CD1c-positive myeloid dendritic cell (primary cell): ENCODE measurements around the gene ALOX15.
"Not testable (repeated sequence)": the region's sequence is repeated elsewhere in the genome, so short reads cannot be mapped to it uniquely, and the experiment has no call there.

ENCODE experiments used
- DNase-seq: peaks from one replicate; pipeline ENCODE4 v3.0.0-alpha.2; 2016; ENCODE audit errors: extremely low spot score

Gene ALOX15

GRCh38 chr17:4594931-4595684, 46.4 kb downstream of the ALOX15 start:
- peak; percentile 49 for DNase-seq

- DNase-seq, result no peak
These were observed 47.1 kb downstream of the ALOX15 start for GRCh38 chr17:4594406-4594805.

GRCh38 chr17:4593021-4593421, 48.5 kb downstream of the ALOX15 start:
- no peak for DNase-seq

GRCh38 chr17:4592240-4593005, 49.1 kb downstream of the ALOX15 start:
- no peak for DNase-seq

- peak; percentile 81 for DNase-seq
These were observed 49.9 kb downstream of the ALOX15 start for GRCh38 chr17:4591529-4591928.

- no peak for DNase-seq
These were observed 50.5 kb downstream of the ALOX15 start for GRCh38 chr17:4590981-4591453.

- DNase-seq, result not testable (repeated sequence)
These were observed 51.4 kb downstream of the ALOX15 start for GRCh38 chr17:4590042-4590441.

- no peak for DNase-seq
These were observed 52.4 kb downstream of the ALOX15 start for GRCh38 chr17:4588898-4589625.

GRCh38 chr17:4588391-4588790, 53.1 kb downstream of the ALOX15 start:
- DNase-seq, result no peak

GRCh38 chr17:4587803-4588202, 53.7 kb downstream of the ALOX15 start:
- DNase-seq, result no peak

- DNase-seq, result no peak
These were observed 54.3 kb downstream of the ALOX15 start for GRCh38 chr17:4587195-4587594.

- DNase-seq, result no peak
These were observed 55.4 kb downstream of the ALOX15 start for GRCh38 chr17:4586043-4586442.

GRCh38 chr17:4585638-4585994, 55.9 kb downstream of the ALOX15 start:
- no peak for DNase-seq

- no peak for DNase-seq
These were observed 56.4 kb downstream of the ALOX15 start for GRCh38 chr17:4584917-4585637.

GRCh38 chr17:4584101-4584916, 57.2 kb downstream of the ALOX15 start, which contains the start of gene SMTNL2:
SMTNL2 (plus strand) TSS chr17:4584529; CDS start chr17:4584606, 77 bp downstream.
- peak; percentile 26 for DNase-seq

GRCh38 chr17:4583782-4584100, 57.7 kb downstream of the ALOX15 start:
- no peak for DNase-seq

- DNase-seq, result no peak
These were observed 58.3 kb downstream of the ALOX15 start for GRCh38 chr17:4583206-4583605.

- no peak for DNase-seq
These were observed 58.8 kb downstream of the ALOX15 start for GRCh38 chr17:4582691-4583090.

GRCh38 chr17:4582101-4582501, 59.4 kb downstream of the ALOX15 start:
- no peak for DNase-seq
